OCI-LY1 (cell line): ENCODE measurements around the gene SYT3.

Experiments
- CTCF ChIP-seq: fragments of 200-600 bp; sonication (generic), shearing (Covaris generic); IDR thresholded peaks from 2 replicates; pipeline ENCODE4 v1.5.1; 2017; ENCODE audit warnings: mild to moderate bottlenecking, antibody characterized with exemption, low read length, moderate library complexity, mixed read lengths
- EZH2 ChIP-seq: fragments of 200-600 bp; sonication (generic), shearing (Covaris generic); IDR thresholded peaks from 2 replicates; pipeline ENCODE4 v1.8.0; 2017; ENCODE audit warnings: borderline replicate concordance, mixed run types, mild to moderate bottlenecking, antibody characterized with exemption, low read length, moderate library complexity, mixed read lengths

DNA sequence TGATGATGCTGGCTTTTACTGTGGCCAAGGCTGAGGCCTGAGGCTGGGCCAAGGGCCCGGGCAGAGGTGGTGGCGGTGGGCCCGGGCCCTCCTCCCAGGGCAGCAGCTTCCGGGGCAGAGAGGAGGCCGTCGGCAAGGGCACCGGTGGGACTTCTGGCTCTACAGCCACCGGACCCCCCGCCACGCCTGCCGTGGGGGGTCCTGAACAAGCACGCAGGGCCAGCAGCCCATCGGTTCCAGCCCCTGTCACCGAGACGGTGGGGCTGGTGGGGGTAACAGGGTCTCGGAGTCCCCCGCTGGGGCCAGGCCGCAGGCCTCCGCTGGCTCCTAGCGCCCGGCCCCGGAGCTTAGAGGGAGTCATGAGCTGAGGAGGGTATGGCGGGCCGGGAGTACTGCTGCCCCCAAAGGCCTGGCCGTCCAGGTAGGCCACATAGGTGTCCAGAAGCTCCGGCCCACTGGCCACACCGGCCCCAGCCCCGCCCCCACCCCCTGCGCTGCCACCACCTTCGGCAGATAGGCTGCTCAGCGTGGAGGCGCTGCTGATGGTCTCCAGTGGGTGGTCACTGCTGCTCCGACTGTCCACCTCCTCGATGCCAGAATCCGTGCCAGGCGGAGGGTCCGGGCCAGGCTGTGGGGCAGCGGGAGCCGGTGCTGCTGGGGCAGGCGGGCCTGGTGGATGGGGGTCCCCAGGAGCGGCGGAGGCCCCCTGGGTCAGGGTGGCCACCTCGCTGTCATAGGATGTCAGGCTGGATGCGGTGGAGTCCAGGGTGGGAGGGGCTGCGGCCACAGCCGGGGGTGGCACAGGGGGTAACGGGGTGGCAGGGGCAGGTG lies 26.9 kb upstream of the SYT3 start:
- no peak for TF ChIP-seq EZH2
- no peak for TF ChIP-seq CTCF
